GM18951 (cell line): ENCODE data around the gene C5AR2.
"Not testable (repeated sequence)": the region's sequence is repeated elsewhere in the genome, so short reads cannot be mapped to it uniquely, and the experiment has no call there.

Source experiments
- POLR2A ChIP-seq: IDR thresholded peaks from 4 replicates; pipeline ENCODE4 v1.6.1; 2011; ENCODE audit warnings: mild to moderate bottlenecking; ENCODE audit not compliant: insufficient read length, insufficient read depth; ENCODE audit errors: extremely low read depth
- in situ Hi-C: fragments of 300-500 bp; cut with MboI; formaldehyde crosslinking; loops from one replicate; pipeline ENCODE4 v1.12.0; 2022; ENCODE audit warnings: low sequenced_read_pairs, mixed read lengths, inconsistent platforms; ENCODE audit not compliant: unreplicated experiment

The C5AR2 gene

DNA sequence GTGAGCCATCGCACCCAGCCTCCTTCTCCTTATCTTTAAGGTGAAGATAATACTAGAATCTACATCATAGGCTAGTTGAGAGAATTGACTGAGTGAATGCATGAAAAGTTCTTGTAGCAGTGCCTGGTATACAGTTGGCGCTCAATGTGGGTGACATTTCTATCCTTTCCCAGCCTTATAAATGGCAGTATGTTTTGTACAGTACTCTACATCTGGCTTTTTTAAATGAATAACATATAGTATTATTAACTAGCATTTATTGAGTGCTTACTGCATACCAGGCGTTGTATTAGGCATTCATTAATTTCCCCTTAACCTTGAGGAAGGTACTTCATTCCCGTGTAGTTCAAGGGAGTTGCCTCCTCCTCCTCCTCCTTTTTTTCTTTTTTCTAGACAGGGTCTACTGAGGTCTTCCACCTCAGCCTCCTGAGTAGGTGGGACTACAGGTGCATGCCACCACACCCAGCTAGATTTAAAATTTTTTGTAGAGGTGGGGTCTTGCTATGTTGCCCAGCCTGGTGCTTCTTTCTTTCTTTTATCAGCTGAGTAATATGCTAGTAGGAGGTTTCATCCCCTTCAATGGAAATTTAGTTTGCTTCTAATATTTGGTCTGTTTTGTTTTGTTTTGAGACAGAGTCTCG lies 19.5 kb upstream of the C5AR2 start:
- TF ChIP-seq POLR2A, result no peak
- in situ Hi-C loops, result no loop called here

- TF ChIP-seq POLR2A, result no peak
- in situ Hi-C loops, result no loop called here
These were observed 18.1 kb upstream of the C5AR2 start for GRCh38 chr19:47313754-47314295.

DNA sequence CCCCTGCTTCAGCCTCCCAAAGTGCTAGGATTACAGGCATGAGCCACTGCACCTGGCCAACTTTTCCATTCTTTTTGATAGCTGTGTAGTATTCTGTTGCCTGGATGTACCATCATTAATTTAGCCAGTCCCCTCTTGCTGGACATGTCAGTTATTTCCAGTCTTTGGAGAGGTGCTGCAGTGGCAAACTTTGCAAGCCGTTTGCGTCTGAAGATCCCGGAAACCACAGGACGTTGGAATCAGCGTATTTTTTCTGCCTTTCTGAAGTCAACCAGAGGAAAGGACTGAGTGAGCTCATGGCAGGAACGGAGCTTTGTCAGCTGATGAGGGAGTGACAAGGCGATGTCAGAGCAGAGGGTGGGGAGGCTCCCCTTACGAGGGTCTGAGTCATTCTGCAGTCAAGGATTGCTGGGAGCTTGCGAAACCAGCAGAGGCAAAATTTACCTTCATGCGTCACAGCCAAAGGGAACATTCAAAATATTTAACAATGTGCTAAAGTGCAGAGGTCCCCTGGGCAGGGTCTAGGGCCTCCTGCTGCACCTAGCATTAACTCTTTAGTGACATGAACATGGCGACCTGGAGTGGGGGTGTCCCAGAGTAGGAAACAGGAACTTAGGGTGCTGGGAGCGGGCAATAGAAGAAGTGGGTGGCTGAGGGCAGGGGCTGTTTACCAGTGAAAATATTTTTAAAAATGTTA lies 16.7 kb upstream of the C5AR2 start:
- in situ Hi-C loops, result no loop called here

DNA sequence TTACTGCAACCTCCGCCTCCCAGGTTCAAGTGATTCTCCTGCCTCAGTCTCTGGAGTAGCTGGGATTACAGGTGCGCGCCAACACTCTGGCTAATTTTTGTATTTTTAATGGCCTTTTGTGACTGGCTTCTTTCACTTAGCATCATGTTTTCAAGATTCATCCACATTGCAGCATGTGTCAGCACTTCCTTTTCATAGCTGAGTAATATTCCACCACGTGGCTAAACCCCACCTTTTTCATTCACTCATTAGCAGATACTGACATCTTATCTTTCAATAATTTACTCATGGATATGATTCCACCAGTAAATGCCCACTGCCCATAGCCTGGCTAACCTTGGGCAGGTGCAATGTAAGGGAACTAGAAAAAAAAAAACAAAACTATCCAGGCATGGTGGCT lies 15.5 kb upstream of the C5AR2 start:
- TF ChIP-seq POLR2A, result no peak
- in situ Hi-C loops, result no loop called here

More for the DNA sequence above, 16.7 kb upstream of the C5AR2 start:
- no peak for TF ChIP-seq POLR2A

DNA sequence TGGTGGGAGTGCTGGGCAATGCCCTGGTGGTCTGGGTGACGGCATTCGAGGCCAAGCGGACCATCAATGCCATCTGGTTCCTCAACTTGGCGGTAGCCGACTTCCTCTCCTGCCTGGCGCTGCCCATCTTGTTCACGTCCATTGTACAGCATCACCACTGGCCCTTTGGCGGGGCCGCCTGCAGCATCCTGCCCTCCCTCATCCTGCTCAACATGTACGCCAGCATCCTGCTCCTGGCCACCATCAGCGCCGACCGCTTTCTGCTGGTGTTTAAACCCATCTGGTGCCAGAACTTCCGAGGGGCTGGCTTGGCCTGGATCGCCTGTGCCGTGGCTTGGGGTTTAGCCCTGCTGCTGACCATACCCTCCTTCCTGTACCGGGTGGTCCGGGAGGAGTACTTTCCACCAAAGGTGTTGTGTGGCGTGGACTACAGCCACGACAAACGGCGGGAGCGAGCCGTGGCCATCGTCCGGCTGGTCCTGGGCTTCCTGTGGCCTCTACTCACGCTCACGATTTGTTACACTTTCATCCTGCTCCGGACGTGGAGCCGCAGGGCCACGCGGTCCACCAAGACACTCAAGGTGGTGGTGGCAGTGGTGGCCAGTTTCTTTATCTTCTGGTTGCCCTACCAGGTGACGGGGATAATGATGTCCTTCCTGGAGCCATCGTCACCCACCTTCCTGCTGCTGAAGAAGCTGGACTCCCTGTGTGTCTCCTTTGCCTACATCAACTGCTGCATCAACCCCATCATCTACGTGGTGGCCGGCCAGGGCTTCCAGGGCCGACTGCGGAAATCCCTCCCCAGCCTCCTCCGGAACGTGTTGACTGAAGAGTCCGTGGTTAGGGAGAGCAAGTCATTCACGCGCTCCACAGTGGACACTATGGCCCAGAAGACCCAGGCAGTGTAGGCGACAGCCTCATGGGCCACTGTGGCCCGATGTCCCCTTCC lies 11.8 kb upstream of the C5AR2 start:
- in situ Hi-C loops, result no loop called here
- no peak for TF ChIP-seq POLR2A

DNA sequence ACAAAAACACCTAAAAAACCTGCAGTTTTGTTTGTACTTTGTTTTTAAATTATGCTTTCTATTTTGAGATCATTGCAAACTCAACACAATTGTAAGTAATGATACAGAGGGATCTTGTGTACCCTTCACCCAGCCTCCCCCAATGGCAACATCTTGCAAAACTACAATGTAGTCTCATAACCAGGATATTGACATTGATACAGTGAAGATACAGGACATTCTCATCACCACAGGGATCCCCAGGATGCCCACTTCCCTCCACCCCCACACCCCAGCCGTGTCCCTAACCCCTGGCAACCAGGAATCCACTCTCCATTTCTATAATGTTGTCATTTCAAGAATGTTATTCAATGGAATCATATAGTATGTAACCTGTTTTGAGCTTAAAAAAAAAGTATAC lies 10.3 kb upstream of the C5AR2 start:
- in situ Hi-C loops, result no loop called here
- no peak for TF ChIP-seq POLR2A

DNA sequence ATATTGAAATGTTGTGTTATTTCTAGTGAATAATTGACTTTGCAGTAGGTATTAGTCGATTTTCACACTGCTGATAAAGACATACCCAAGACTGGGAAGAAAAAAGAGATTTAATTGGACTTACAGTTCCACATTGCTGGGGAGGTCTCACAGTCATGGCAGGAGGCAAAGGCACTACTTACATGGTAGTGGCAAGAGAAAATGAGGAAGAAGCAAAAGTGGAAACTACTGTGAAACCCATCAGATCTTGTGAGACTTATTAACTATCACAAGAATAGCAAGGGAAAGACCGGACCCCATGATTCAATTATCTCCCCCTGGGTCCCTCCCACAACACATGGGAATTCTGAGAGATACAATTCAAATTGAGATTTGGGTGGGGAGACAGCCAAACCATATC lies 9.9 kb upstream of the C5AR2 start:
- in situ Hi-C loops, result no loop called here
- no peak for TF ChIP-seq POLR2A

DNA sequence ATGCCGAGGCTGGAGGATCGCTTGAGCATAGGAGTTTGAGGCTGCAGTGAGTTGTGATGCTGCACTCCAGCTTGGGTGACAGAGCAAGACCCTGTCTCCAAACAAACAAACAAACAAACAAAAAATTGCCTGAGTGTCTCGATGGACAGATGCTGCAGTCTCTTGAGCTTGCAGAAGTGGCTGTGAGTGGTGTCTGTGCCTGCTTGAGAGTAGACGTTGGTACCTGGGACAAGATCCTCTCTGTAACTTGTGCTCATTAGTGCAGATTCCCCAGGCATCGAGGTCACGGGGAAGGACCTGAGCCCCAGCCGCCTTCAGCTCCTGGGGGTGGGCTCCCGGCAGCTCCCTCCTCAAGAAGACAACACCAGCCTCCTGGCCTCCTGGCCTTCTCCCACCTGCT lies 8.6 kb upstream of the C5AR2 start:
- TF ChIP-seq POLR2A, result no peak
- in situ Hi-C loops, result no loop called here

DNA sequence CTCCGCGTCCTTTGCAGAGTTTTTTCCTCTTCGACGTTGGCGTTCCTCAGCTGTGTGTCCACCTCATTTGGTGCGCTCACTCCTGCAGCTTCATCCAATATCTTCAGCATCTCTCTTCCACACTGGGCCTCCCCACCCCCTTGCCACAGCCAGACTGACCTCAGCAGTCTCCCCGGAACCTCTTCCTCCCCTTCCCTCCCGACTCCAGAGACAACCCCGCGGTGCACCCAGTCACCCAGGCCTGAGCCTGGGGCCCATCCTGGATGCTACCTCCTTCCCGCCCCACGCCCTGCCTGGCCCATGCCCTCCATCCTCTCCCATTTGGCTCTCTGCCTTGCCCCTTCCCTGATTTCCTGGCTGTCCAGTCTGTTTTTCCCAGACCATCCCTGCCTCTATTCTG lies 8.1 kb upstream of the C5AR2 start:
- in situ Hi-C loops, result no loop called here
- no peak for TF ChIP-seq POLR2A

GRCh38 chr19:47324502-47324901 lies 7.5 kb upstream of the C5AR2 start:
- in situ Hi-C loops, result no loop called here

DNA sequence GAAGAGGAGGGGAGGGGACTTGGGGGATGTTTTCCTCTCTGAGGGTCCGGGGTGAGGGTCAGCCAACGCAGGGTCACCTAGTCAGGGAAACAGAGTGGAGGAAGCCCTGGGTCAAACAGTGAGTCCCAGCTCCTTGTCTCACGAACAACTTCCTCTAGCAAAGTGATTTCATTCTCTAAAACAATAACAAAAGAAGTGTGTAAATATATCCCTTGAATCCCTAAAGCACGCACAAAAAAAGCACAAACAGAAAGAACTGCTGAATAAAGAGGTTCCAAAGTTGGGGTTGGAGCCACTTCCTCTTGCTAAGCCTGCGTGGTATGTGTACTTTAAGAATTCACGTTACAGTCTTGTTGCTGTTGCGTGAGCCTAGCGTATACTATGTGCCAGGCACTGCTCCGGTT lies 1.5 kb upstream of the C5AR2 start:
- in situ Hi-C loops, result no loop called here
- no peak for TF ChIP-seq POLR2A

More at GRCh38 chr19:47324502-47324901, 7.5 kb upstream of the C5AR2 start:
- TF ChIP-seq POLR2A, result no peak

- TF ChIP-seq POLR2A, result no peak
- in situ Hi-C loops, result no loop called here
These were observed 485 bp upstream of the C5AR2 start for GRCh38 chr19:47331490-47331889.

GRCh38 chr19:47336765-47337718 lies 5.1 kb downstream of the C5AR2 start:
- in situ Hi-C loops, result not testable (repeated sequence)
